ENCODE results near the gene TBC1D2B.
A peak's percentile ranks its signal among the peaks of the same experiment; 100 is the strongest.
"Not testable (repeated sequence)": the region's sequence is repeated elsewhere in the genome, so short reads cannot be mapped to it uniquely, and the experiment has no call there.

Gene TBC1D2B

GRCh38 chr15:77999486-77999885 is 78.0 kb downstream of the TBC1D2B start:
- no peak for DNase-seq

GRCh38 chr15:77998592-77998991 is 78.9 kb downstream of the TBC1D2B start:
- no peak for DNase-seq

- not testable (repeated sequence) for DNase-seq
Measured at GRCh38 chr15:77997761-77998554, 79.6 kb downstream of the TBC1D2B start.

- not testable (repeated sequence) for DNase-seq
Measured at GRCh38 chr15:77997221-77997620, 80.3 kb downstream of the TBC1D2B start.

- DNase-seq: not testable (repeated sequence)
Measured at GRCh38 chr15:77996713-77997171, 80.8 kb downstream of the TBC1D2B start.

GRCh38 chr15:77996226-77996625 is 81.3 kb downstream of the TBC1D2B start:
- DNase-seq: not testable (repeated sequence)

GRCh38 chr15:77995537-77995918 is 82.0 kb downstream of the TBC1D2B start:
- not testable (repeated sequence) for DNase-seq

GRCh38 chr15:77994893-77995536 is 82.5 kb downstream of the TBC1D2B start:
- not testable (repeated sequence) for DNase-seq

- DNase-seq: not testable (repeated sequence)
Measured at GRCh38 chr15:77993970-77994693, 83.4 kb downstream of the TBC1D2B start.

GRCh38 chr15:77993374-77993911 is 84.1 kb downstream of the TBC1D2B start:
- peak; percentile 61 for DNase-seq

- no peak for DNase-seq
Measured at GRCh38 chr15:77992356-77993222, 84.9 kb downstream of the TBC1D2B start.

- not testable (repeated sequence) for DNase-seq
Measured at GRCh38 chr15:77991658-77992201, 85.8 kb downstream of the TBC1D2B start.

- DNase-seq: no peak
Measured at GRCh38 chr15:77991029-77991406, 86.5 kb downstream of the TBC1D2B start.

GRCh38 chr15:77989296-77990143 is 88.0 kb downstream of the TBC1D2B start:
- DNase-seq: peak; percentile 56

- DNase-seq: peak; percentile 47
Measured at GRCh38 chr15:77988347-77989295, 88.9 kb downstream of the TBC1D2B start.

- DNase-seq: peak; percentile 43
Measured at GRCh38 chr15:77987765-77988136, 89.8 kb downstream of the TBC1D2B start.

GRCh38 chr15:77986891-77987764 is 90.4 kb downstream of the TBC1D2B start:
- peak; percentile 55 for DNase-seq

GRCh38 chr15:77985931-77986480 is 91.5 kb downstream of the TBC1D2B start:
- peak; percentile 44 for DNase-seq

Measured in activated effector memory CD4-positive, alpha-beta T cell treated with anti-CD3 and anti-CD28 coated beads, Interleukin-2, amount 50 U/mL, for 16 hours (primary cell).